H1 (cell line): Measurements from ENCODE around the gene CLCA1. TPM values are rescaled to one million over a fixed set of nuclear protein-coding genes. Genes with fewer than 3 reads are reported as not detected.

Experiments
- CTCF ChIA-PET: fragments of 300-600 bp; sonication (Branson Sonifier 250); formaldehyde crosslinking; loops from one replicate; lab custom pipeline; 2021; ENCODE audit not compliant: partially characterized antibody; lab: Charles Lee
- POLR2A ChIA-PET: fragments of 300-600 bp; sonication (Branson Sonifier 250); formaldehyde crosslinking; loops from one replicate; lab custom pipeline; 2021; ENCODE audit warnings: inconsistent platforms; ENCODE audit not compliant: partially characterized antibody; lab: Charles Lee
- DNase-seq, 2 experiments: peaks; one replicate each; pipeline versions ENCODE4 v3.0.0 to v3.0.0-alpha.2; 2010 to 2022; ENCODE audit warnings: low spot score in 2 of 2, low read depth in 1 of 2, mixed read lengths in 1 of 2
- FAIRE-seq: peaks from 2 replicates; lab custom pipeline; 2011; peaks lifted over from hg19 to GRCh38; lab: Jason Lieb, UNC
- H2AFZ ChIP-seq: 2 replicates; pipeline ENCODE4 v1.8.1; 2012; ENCODE audit warnings: low read length, inconsistent platforms
- H2AK5ac ChIP-seq: 2 replicates; pipeline ENCODE4 v1.6.1; 2013; ENCODE audit warnings: low read depth, low read length
- H2BK120ac ChIP-seq: replicated peaks from 2 replicates; pipeline ENCODE3; 2013; ENCODE audit warnings: low read depth, low read length, inconsistent platforms
- H2BK12ac ChIP-seq: 2 replicates; pipeline ENCODE4 v1.6.1; 2013; ENCODE audit warnings: low read depth, low read length
- H2BK15ac ChIP-seq: 2 replicates; pipeline ENCODE4 v1.6.1; 2013; ENCODE audit warnings: low read length
- H2BK20ac ChIP-seq: 2 replicates; pipeline ENCODE4 v1.6.1; 2013; ENCODE audit warnings: low read length
- H2BK5ac ChIP-seq: 2 replicates; pipeline ENCODE4 v1.6.1; 2013; ENCODE audit warnings: low read depth, low read length
- H3K14ac ChIP-seq: 2 replicates; pipeline ENCODE4 v1.6.1; 2013; ENCODE audit warnings: inconsistent platforms; ENCODE audit not compliant: insufficient read length
- H3K18ac ChIP-seq: 2 replicates; pipeline ENCODE4 v1.6.1; 2013; ENCODE audit warnings: low read length; ENCODE audit errors: extremely low read depth
- H3K23ac ChIP-seq: 2 replicates; pipeline ENCODE4 v1.6.1; 2013; ENCODE audit warnings: inconsistent platforms; ENCODE audit not compliant: insufficient read length
- H3K23me2 ChIP-seq: 2 replicates; pipeline ENCODE4 v1.6.1; 2013; ENCODE audit warnings: low read depth, low read length
- H3K27ac ChIP-seq: 2 replicates; pipeline ENCODE4 v1.6.1; 2011; ENCODE audit warnings: low read depth, low read length, inconsistent platforms
- H3K27me3 ChIP-seq, 4 experiments: replicated peaks in 1 of 4; 1 replicate in 1 of 4; 2 replicates in 3 of 4; pipeline versions ENCODE4 v1.6.1 to v1.8.1; 2011 to 2013; ENCODE audit warnings: low read length in 3 of 4, mild to moderate bottlenecking in 3 of 4, inconsistent platforms in 2 of 4, mixed read lengths in 2 of 4, moderate library complexity in 1 of 4; ENCODE audit not compliant: control insufficient read depth in 3 of 4, insufficient read depth in 3 of 4; ENCODE audit errors: extremely low read depth in 1 of 4
- H3K36me3 ChIP-seq, 4 experiments: 2 replicates each; pipeline versions ENCODE4 v1.6.1 to v1.8.1; 2011 to 2013; ENCODE audit warnings: mild to moderate bottlenecking in 4 of 4, low read length in 3 of 4, moderate library complexity in 2 of 4, control low read depth in 1 of 4, inconsistent platforms in 1 of 4; ENCODE audit not compliant: insufficient read depth in 4 of 4, control insufficient read depth in 2 of 4
- H3K4ac ChIP-seq: replicated peaks from 2 replicates; pipeline ENCODE3; 2013; ENCODE audit warnings: low read length, low read depth, mixed read lengths, inconsistent platforms; ENCODE audit not compliant: insufficient read length
- H3K4me1 ChIP-seq, 4 experiments: replicated peaks in 1 of 4; 1 replicate in 1 of 4; 2 replicates in 3 of 4; pipeline versions ENCODE4 v1.6.1 to v1.8.1; 2011 to 2013; ENCODE audit warnings: low read length in 3 of 4, inconsistent platforms in 2 of 4, mixed read lengths in 1 of 4; ENCODE audit not compliant: insufficient read depth in 4 of 4, control insufficient read depth in 3 of 4
- H3K4me2 ChIP-seq, 2 experiments: 2 replicates each; pipeline versions ENCODE4 v1.6.1 to v1.8.1; 2011 to 2013; ENCODE audit warnings: low read depth in 2 of 2, low read length in 2 of 2, control low read depth in 1 of 2, inconsistent platforms in 1 of 2, mild to moderate bottlenecking in 1 of 2; ENCODE audit not compliant: insufficient read depth in 1 of 2
- H3K4me3 ChIP-seq, 4 experiments: fragments of 200-600, 300-600 bp in 1 of 4; sonication (generic), shearing (Covaris generic), sonication (Bioruptor Twin) in 1 of 4; 2 replicates each; pipeline versions ENCODE4 v1.5.1 to v1.8.1; 2011 to 2016; ENCODE audit warnings: low read length in 4 of 4, low read depth in 3 of 4, control low read depth in 2 of 4, inconsistent platforms in 2 of 4, mild to moderate bottlenecking in 2 of 4, mixed read lengths in 1 of 4, moderate library complexity in 1 of 4; ENCODE audit not compliant: insufficient read depth in 2 of 4; ENCODE audit errors: extremely low read depth in 1 of 4
- H3K56ac ChIP-seq: replicated peaks from 2 replicates; pipeline ENCODE3; 2013; ENCODE audit warnings: low read depth, mild to moderate bottlenecking, mixed read lengths, low read length, inconsistent platforms; ENCODE audit not compliant: insufficient read length
- H3K79me1 ChIP-seq: 2 replicates; pipeline ENCODE4 v1.6.1; 2013; ENCODE audit warnings: low read depth, low read length, control low read depth
- H3K79me2 ChIP-seq, 2 experiments: 2 replicates each; pipeline versions ENCODE4 v1.6.1 to v1.8.1; 2012 to 2013; ENCODE audit warnings: low read length in 2 of 2, mild to moderate bottlenecking in 2 of 2, inconsistent platforms in 1 of 2; ENCODE audit not compliant: insufficient read depth in 2 of 2, control insufficient read depth in 1 of 2
- H3K9ac ChIP-seq, 4 experiments: replicated peaks in 1 of 4; 1 replicate in 1 of 4; 2 replicates in 3 of 4; pipeline versions ENCODE4 v1.6.1 to v1.8.1; 2011 to 2013; ENCODE audit warnings: low read depth in 3 of 4, low read length in 3 of 4, control low read depth in 2 of 4, mild to moderate bottlenecking in 2 of 4, moderate library complexity in 2 of 4, inconsistent platforms in 1 of 4; ENCODE audit errors: extremely low read depth in 1 of 4
- H3K9me3 ChIP-seq, 2 experiments: 2 replicates each; pipeline versions ENCODE4 v1.6.1 to v1.8.1; 2012 to 2013; ENCODE audit warnings: mild to moderate bottlenecking in 2 of 2, moderate library complexity in 2 of 2, control low read depth in 1 of 2, inconsistent platforms in 1 of 2, low read depth in 1 of 2, low read length in 1 of 2, mixed read lengths in 1 of 2; ENCODE audit not compliant: insufficient read depth in 2 of 2
- H4K20me1 ChIP-seq, 2 experiments: replicated peaks in 1 of 2; 2 replicates each; pipeline versions ENCODE3 to v1.8.1; 2011 to 2013; ENCODE audit warnings: inconsistent platforms in 2 of 2, low read length in 2 of 2, mild to moderate bottlenecking in 1 of 2; ENCODE audit not compliant: insufficient read depth in 2 of 2, control insufficient read depth in 1 of 2
- H4K5ac ChIP-seq: 2 replicates; pipeline ENCODE4 v1.6.1; 2013; ENCODE audit warnings: low read length, low read depth, mixed read lengths, inconsistent platforms; ENCODE audit not compliant: insufficient read length
- H4K8ac ChIP-seq: 2 replicates; pipeline ENCODE4 v1.8.0; 2013; ENCODE audit warnings: mild to moderate bottlenecking, moderate library complexity, low read length, inconsistent platforms; ENCODE audit not compliant: insufficient read depth; ENCODE audit errors: extremely low read depth
- H4K91ac ChIP-seq: replicated peaks from 2 replicates; pipeline ENCODE3; 2013; ENCODE audit warnings: low read length, mixed read lengths, inconsistent platforms; ENCODE audit not compliant: insufficient read length
- GABPA ChIP-seq: IDR thresholded peaks from 2 replicates; pipeline ENCODE4 v1.6.1; 2011; ENCODE audit warnings: mild to moderate bottlenecking, low read length, moderate library complexity, borderline replicate concordance; ENCODE audit not compliant: insufficient read depth
- POLR2A ChIP-seq, 2 experiments: IDR thresholded peaks; 1 replicate in 1 of 2; 2 replicates in 1 of 2; pipeline ENCODE4 v1.6.1; 2011; ENCODE audit warnings: low read depth in 2 of 2, low read length in 2 of 2, mild to moderate bottlenecking in 2 of 2; ENCODE audit errors: control extremely low read depth in 1 of 2
- WGBS, 2 experiments: shearing (Covaris generic) in 1 of 2; methylation state at CpG; one replicate each; pipeline versions ENCODE4 v1.1.6 to v1.1.7; 2013 to 2015; ENCODE audit warnings: low lambda C conversion rate in 2 of 2, mixed read lengths in 2 of 2, inconsistent platforms in 1 of 2, low coverage in 1 of 2, missing lambda C conversion rate in 1 of 2; ENCODE audit not compliant: insufficient replicate concordance in 2 of 2, insufficient coverage in 1 of 2, insufficient read length in 1 of 2; ENCODE audit errors: extremely low coverage in 1 of 2, missing lambda C conversion rate in 1 of 2; 5-methylcytosine and 5-hydroxymethylcytosine counted together
- polyA plus RNA-seq, 7 experiments: library from polyadenylated mRNA; depleted of rRNA in 3 of 7; stranded (reverse) in 5 of 7; unstranded in 2 of 7; fragments of >200 nt in 5 of 7; fragments of 200-250 nt in 2 of 7; gene quantifications; 1 replicate in 5 of 7; 2 replicates in 1 of 7; 4 replicates in 1 of 7; pipeline versions ENCODE4 v1.2.1 to v1.2.3, GENCODE V29; 2011 to 2013; ENCODE audit warnings: missing spikeins in 2 of 7, mixed read lengths in 2 of 7
- total RNA-seq: library from RNA; stranded (reverse); fragmentation: NEBNext Ultra II Directional; extraction: Animal tissue kit (Norgen Biotek cat#: 25700); gene quantifications from 2 replicates; pipeline ENCODE4 v1.2.1, GENCODE V29; 2021

CLCA1 gene
- total and polyA plus RNA-seq, 2 of the 8 experiments (the other 6 are each of a cell fraction or from before 2014, with no cell fraction given): not detected

DNA sequence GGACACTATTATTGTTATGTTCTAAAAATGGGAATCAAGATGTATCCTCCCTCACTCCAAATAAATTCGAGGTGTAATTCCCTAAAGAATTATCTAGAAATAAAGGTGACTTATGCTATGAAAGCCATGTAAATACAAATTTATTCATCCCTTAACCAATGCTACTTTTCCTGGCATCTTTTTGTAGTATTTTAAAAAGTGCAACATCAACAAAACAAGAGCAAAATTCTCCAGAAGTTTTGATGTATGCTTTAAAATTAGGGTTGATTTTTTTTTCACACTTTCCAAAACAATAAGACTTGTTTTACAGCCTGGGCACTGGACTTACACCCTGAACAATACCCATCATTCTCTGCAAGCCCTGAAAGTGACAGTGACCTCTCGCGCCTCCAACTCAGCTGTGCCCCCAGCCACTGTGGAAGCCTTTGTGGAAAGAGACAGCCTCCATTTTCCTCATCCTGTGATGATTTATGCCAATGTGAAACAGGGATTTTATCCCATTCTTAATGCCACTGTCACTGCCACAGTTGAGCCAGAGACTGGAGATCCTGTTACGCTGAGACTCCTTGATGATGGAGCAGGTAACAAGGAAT is 21.4 kb upstream of the CLCA1 start:
- no peak overlapping the region for H2BK5ac ChIP-seq
- no peaks in the 10 kb centered on the region for H3K79me2 ChIP-seq
- H4K20me1 ChIP-seq: no peaks in the 10 kb centered on the region
- FAIRE-seq: no peak
- no peak overlapping the region for H4K91ac ChIP-seq
- H3K23me2 ChIP-seq: no peaks in the 10 kb centered on the region
- no peak overlapping the region for H2BK12ac ChIP-seq
- TF ChIP-seq GABPA: no peak
- no peak for TF ChIP-seq POLR2A (IDR thresholded peaks at IDR 0.05; ENCODE audit: control extremely low read depth in 1 of 2, low read depth in 2 of 2, low read length in 2 of 2)
- H3K23ac ChIP-seq: no peak overlapping the region
- H3K4me1 ChIP-seq: no peaks in the 10 kb centered on the region
- H3K56ac ChIP-seq: no peak overlapping the region
- no peak overlapping the region for H3K9ac ChIP-seq
- no peak overlapping the region for H3K27ac ChIP-seq
- no peak overlapping the region for H3K4me2 ChIP-seq
- H3K9me3 ChIP-seq: no peaks in the 10 kb centered on the region
- H4K8ac ChIP-seq: no peak overlapping the region
- no peak for DNase-seq
- POLR2A ChIA-PET: no interaction called here
- CTCF ChIA-PET: interaction anchor here (0.8 to 2.1 kb wide), 7 partner anchors 9 to 58 kb away, joined by 3 to 5 read pairs (median 4); no protein-coding TSS in a partner anchor
- H3K27me3 ChIP-seq: no peaks in the 10 kb centered on the region
- H2BK20ac ChIP-seq: no peak overlapping the region
- H3K4ac ChIP-seq: no peak overlapping the region
- H3K79me1 ChIP-seq: no peaks in the 10 kb centered on the region
- H2AK5ac ChIP-seq: no peak overlapping the region
- H3K36me3 ChIP-seq: no peaks in the 10 kb centered on the region
- H2AFZ ChIP-seq: no peak overlapping the region
- no peak overlapping the region for H4K5ac ChIP-seq
- H3K4me3 ChIP-seq: no peak overlapping the region
- H3K18ac ChIP-seq: no peak overlapping the region
- no peak overlapping the region for H2BK15ac ChIP-seq
- H2BK120ac ChIP-seq: no peak overlapping the region
- 91% methylated on average over 4 of the region's 4 CpGs; no CpG with 5 or more reads in 1 of the 2 experiments for WGBS, 2 experiments
- no peak overlapping the region for H3K14ac ChIP-seq
